Mononuclear cell (primary cell): Measurements from ENCODE around the gene SLC25A17. TPM values are rescaled to one million over a fixed set of nuclear protein-coding genes. Genes with fewer than 3 reads are reported as not detected.

Experiments used
- H3K27me3 ChIP-seq: 2 replicates; pipeline ENCODE4 v1.6.0; 2011; ENCODE audit warnings: low read length, control low read depth; ENCODE audit not compliant: insufficient read depth
- H3K4me1 ChIP-seq: 2 replicates; pipeline ENCODE4 v1.5.1; 2011; ENCODE audit warnings: mild to moderate bottlenecking, low read length, control low read depth; ENCODE audit not compliant: insufficient read depth
- H3K4me3 ChIP-seq: 2 replicates; pipeline ENCODE4 v1.5.1; 2011; ENCODE audit warnings: mild to moderate bottlenecking, low read length, moderate library complexity
- H3K9me3 ChIP-seq: 2 replicates; pipeline ENCODE4 v1.5.1; 2011; ENCODE audit warnings: low read depth, mild to moderate bottlenecking, control low read depth, low read length
- total RNA-seq: library from RNA; depleted of rRNA; stranded (reverse); fragments of >200 nt; gene quantifications from one replicate; pipeline ENCODE4 v1.2.3, GENCODE V29; 2012

SLC25A17 gene
- total RNA-seq, 1 donor = 3.9 TPM

DNA sequence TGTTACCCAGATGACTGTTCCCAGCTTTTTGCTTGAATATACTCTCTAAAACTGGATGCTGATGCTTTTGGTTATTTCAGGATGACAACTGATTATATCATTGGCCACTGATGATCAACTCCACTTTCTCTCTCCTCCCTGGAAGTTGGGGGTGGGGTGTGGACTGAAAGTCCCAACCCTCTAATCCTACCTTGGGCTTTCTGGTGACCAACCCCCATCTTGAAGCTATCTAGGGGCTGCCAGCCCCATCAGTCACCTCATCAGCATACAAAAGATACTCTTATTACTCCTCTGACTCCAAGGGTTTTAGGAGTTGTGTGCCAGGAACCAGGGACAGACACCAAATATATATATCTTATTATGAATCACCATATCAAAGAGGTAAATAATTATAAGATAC is 69.3 kb downstream of the SLC25A17 start:
- Histone ChIP-seq H3K27me3 (no peaks in the 10 kb centered on the region), H3K4me3 (no peak overlapping the region), H3K9me3 (no peaks in the 10 kb centered on the region)

DNA sequence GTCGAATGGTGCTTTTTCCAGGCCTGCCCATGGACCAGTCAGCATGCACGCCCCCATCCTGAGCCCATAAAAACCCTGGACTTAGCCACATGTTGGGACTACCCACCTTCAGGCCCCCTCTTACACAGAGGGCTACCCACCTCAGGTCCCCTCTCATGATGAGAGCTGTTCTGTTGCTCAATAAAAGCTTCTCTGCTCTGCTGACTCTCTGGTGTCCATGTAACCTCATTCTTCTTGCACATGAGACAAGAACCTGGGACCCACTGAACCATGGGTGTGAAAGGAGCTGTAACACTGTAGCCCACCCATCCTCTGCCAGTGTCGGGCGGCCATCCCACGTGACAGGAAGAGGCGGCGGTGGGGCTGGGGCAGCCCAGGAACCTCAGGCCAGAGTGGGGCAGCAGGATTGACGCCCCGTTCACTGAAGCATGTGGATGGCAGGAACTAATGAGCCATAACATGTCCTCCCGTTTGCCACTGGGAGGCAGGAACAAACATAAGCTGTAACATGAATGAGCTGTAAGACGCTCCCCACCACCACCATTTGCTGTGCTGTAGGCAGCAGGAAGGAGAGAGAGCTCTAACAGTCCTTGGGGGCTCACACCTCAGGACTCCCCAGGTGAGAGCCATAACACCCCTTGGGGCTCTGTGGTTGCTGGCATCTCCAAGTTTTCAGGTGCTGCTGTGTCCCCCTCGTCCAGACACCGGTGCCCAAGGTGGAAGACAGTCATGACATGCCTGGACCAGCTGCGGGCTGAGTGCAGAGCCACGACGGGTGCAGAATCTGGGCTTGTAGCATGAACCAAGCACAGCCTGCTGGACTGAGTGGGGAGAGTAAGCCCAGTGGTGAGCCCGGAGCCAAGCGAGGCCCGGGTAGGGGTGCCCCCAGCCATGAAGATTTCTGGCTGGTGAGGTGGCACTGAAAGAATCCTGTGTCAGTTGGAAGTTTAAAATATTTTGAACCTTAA is 70.5 kb downstream of the SLC25A17 start:
- Histone ChIP-seq H3K27me3 (no peaks in the 10 kb centered on the region), H3K4me3 (no peak overlapping the region), H3K4me1 (no peaks in the 10 kb centered on the region), H3K9me3 (no peaks in the 10 kb centered on the region)

More for the DNA sequence above, 69.3 kb downstream of the SLC25A17 start:
- no peaks in the 10 kb centered on the region for H3K4me1 ChIP-seq

DNA sequence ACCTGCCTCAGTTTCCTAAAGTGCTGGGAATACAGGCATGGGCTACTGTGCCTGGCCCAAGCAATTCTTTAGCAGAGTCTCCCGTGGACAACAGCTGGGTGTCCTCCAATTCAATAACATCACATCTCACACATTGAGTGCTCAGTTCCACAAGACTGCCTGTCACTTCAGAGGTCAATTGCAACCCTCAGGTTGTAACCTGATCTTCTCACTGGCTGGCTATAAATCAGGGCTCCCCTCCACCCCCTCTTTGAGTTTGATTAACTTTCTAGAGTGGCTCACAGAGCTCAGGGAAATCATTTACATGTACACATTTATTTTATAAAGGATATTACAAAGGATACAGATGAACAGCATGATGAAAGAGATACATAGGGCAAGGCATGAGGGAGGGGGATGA is 71.8 kb downstream of the SLC25A17 start:
- Histone ChIP-seq H3K4me1 (no peaks in the 10 kb centered on the region), H3K9me3 (no peaks in the 10 kb centered on the region), H3K27me3 (no peaks in the 10 kb centered on the region), H3K4me3 (no peak overlapping the region)

DNA sequence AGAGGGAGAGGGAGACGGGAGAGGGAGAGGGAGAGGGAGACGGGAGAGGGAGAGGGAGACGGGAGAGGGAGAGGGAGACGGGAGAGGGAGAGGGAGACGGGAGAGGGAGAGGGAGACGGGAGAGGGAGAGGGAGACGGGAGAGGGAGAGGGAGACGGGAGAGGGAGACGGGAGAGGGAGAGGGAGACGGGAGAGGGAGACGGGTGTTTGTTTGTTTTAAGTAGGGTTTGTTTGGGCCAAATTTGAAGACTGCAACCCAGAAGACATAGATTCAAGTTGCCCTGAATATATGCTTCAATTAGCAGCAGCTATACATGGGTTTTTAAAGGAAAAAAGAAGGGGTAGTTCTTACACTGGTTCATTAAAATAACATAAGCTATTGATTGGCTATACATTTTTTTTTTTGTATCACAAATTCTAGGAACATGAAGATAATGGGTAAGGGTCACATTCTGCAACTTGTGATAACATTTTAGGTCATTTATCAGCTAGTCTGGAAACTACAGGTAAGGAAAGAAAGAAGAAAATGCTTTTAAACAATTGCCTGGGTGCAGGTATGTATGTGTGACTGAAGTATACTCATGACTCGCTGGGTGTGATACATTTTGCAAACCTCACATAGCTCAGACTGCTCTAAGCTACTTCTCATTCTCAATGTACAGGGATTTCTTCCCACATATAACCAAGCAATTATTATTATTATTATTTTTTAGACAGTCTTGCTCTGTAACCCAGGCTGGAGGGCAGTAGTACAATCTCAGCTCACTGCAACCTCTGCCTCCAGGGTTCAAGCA is 72.5 kb downstream of the SLC25A17 start:
- Histone ChIP-seq H3K9me3 (no peaks in the 10 kb centered on the region), H3K4me3 (no peak overlapping the region), H3K4me1 (no peaks in the 10 kb centered on the region), H3K27me3 (no peaks in the 10 kb centered on the region)

DNA sequence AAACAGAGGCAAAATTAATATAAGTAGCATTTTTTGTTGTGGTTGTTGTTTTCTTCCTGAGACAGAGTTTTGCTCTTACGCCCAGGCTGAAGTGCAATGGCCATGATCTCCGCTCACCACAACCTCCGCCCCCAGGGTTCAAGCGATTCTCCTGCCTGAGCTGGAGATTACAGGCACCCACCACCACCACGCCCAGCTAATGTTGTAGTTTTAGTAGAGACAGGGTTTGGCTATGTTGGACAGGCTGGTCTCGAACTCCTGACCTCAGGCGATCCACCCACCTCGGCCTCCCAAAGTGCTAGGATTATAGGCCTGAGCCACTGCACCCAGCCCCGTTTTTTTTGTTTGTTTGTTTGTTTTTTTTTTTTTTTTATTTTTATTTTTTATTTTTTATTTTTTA is 75.4 kb downstream of the SLC25A17 start:
- H3K4me3 ChIP-seq = no peak overlapping the region
- H3K9me3 ChIP-seq = no peaks in the 10 kb centered on the region
- no peaks in the 10 kb centered on the region for H3K4me1 ChIP-seq
- no peaks in the 10 kb centered on the region for H3K27me3 ChIP-seq

DNA sequence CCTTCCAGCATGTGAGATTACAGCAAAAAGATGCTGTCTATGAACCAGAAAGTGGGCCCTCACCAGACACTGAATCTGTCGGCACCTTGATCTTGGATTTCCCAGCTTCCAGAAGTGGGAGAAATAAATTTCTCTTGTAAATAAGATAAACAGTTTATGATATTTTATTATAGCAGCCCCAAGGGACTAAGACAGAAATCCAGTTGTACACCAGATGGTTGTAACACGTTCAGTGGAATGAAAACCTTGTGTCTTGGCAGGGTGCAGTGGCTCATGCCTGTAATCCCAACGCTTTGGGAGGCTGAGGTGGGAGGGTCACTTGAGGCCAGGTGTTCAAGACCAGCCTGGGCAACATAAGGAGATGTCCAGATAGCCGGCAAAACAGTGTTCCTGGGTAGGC is 78.0 kb downstream of the SLC25A17 start:
- H3K27me3 ChIP-seq = no peaks in the 10 kb centered on the region
- H3K9me3 ChIP-seq = no peaks in the 10 kb centered on the region
- no peaks in the 10 kb centered on the region for H3K4me1 ChIP-seq
- H3K4me3 ChIP-seq = no peak overlapping the region

DNA sequence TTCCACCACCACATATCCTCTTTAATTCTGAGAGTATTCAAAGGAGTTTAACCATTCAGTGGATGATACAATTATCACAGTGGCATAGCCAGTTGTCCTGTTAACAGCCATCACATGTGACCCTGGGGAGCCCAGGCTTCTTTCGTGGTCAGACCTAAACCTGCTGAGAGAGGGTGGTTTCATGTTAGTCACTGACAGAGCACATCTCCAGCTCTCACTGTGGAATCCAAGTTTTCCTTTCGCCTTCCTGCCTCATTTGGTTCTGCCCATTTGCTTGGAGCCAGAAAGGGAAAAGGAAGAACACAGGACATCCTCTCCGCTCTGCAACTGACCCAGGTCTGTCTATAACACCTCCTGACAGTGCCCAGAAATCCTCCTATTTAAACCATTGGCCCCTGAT is 79.4 kb downstream of the SLC25A17 start:
- Histone ChIP-seq H3K27me3 (no peaks in the 10 kb centered on the region), H3K4me3 (no peak overlapping the region), H3K9me3 (no peaks in the 10 kb centered on the region), H3K4me1 (no peaks in the 10 kb centered on the region)

DNA sequence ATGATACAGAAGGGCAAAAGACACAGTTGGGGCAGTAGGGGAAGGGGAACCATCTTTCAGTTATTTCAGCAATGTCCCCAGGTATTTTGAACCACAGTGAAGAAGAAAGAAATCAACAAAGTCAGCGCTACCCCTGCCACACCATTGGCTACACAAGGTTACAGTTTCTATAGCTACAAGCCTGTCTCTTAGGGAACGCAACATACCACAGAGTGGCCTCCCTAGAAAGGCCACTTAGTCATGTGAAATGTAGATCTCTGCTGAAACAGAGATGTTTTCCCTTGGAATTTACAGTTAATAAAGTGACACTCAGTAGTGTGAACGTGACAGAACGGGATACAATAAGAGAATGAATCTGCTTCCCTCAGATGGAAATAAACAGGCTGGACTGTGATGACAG is 85.2 kb downstream of the SLC25A17 start:
- Histone ChIP-seq H3K4me1 (peaks cover 25% of the 10 kb centered on the region), H3K4me3 (no peak overlapping the region), H3K9me3 (no peaks in the 10 kb centered on the region), H3K27me3 (no peaks in the 10 kb centered on the region)

DNA sequence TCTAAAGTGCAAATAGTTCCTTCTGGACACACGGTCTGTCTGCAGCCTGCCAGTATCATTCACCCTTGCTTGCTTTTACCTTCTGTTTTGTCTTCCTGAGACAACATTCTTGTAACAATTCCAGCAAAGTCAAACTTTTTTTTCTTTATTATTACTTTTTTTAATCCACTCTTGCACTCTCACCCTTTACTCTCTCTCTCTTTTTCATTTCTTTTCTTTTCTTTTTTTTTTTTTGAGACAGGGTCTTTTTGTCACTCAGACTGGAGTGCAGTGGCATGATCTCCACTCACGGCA is 86.2 kb downstream of the SLC25A17 start:
- H3K27me3 ChIP-seq = no peaks in the 10 kb centered on the region
- H3K4me3 ChIP-seq = no peak overlapping the region
- H3K9me3 ChIP-seq = no peaks in the 10 kb centered on the region
- H3K4me1 ChIP-seq = peaks cover 34% of the 10 kb centered on the region

DNA sequence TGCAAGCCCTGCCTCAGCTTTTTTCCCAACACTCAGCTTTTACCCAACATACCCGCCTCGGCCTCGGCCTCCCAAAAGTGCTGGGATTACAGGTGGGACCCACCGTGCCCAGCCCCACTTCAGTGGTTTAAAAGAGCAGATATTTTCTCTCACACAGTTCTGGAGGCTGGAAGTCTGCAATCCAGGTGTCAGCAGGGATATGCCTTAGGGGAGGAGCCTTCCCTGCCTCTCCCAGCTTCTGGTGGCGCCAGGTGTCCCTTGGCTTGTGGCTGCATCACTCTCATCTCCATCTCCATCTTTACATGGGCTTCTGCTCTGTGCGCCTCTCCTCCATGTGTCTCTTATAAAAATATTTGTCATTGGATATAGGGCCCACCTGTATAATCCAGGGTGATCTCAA is 89.9 kb downstream of the SLC25A17 start:
- Histone ChIP-seq H3K9me3 (no peaks in the 10 kb centered on the region), H3K27me3 (no peaks in the 10 kb centered on the region), H3K4me1 (peaks cover 42% of the 10 kb centered on the region), H3K4me3 (no peak overlapping the region)

GRCh38 chr22:40728731-40729189 is 90.4 kb downstream of the SLC25A17 start:
- H3K9me3 ChIP-seq = no peaks in the 10 kb centered on the region
- H3K27me3 ChIP-seq = no peaks in the 10 kb centered on the region
- H3K4me3 ChIP-seq = no peak overlapping the region
- peaks cover 42% of the 10 kb centered on the region for H3K4me1 ChIP-seq

DNA sequence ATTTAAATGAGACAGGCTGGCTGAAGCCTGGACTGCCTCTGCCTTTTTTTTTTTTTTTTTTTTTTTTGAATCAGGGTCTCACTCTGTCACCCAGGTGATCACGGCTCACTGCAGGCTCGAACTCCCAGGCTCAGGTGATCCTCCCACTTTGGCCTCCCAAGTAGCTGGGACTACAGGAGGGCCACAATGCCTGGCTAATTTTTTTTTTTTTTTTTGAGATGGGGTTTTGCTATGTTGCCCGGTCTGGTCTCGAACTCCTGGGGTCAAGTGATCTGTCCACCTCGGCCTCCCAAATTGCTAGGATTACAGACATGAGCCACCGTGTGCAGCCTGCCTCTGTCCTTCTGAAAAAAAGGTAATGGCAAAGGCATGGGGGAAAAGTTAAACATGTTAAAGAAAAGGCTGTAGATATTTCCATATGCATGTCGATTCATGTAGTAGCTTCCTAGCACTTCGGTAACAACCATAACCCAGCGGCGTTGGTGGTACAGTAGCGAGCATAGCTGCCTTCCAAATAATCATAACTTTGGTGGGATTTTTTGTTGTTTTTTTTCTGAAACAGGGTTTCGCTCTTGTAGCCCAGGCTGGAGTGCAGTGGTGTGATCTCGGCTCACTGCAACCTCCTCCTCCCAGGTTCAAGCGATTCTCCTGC is 91.1 kb downstream of the SLC25A17 start:
- Histone ChIP-seq H3K4me1 (peaks cover 42% of the 10 kb centered on the region), H3K9me3 (no peaks in the 10 kb centered on the region), H3K4me3 (no peak overlapping the region)

GRCh38 chr22:40727070-40727963 is 91.8 kb downstream of the SLC25A17 start:
- Histone ChIP-seq H3K27me3 (no peaks in the 10 kb centered on the region), H3K4me3 (no peak overlapping the region), H3K9me3 (no peaks in the 10 kb centered on the region), H3K4me1 (peaks cover 37% of the 10 kb centered on the region)

More for the DNA sequence above, 91.1 kb downstream of the SLC25A17 start:
- H3K27me3 ChIP-seq = no peaks in the 10 kb centered on the region

DNA sequence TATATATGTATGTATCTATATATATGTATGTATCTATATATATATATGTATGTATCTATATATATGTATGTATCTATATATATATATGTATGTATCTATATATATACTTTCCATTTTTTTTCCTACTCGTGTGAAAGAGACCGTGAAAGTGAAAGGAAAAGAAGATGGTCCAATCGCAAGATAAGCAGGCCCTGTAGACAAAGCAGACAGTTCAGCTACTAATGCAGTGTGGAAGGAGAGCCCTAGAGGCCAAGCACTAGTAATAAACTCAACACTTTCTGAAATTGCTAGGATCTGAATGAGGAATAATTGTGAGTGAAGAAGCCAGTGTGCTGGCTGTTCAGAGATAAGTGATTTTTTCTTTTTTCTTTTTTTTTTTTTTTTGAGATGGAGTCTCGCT is 92.6 kb downstream of the SLC25A17 start:
- Histone ChIP-seq H3K27me3 (no peaks in the 10 kb centered on the region), H3K4me1 (peaks cover 32% of the 10 kb centered on the region), H3K9me3 (no peaks in the 10 kb centered on the region), H3K4me3 (no peak overlapping the region)
